ENCODE data around the gene NUP153. TPM values are rescaled to one million over a fixed set of nuclear protein-coding genes. Genes with fewer than 3 reads are reported as not detected.

Gene NUP153
- total and polyA plus RNA-seq, 7 donors: 6.6 to 31.4 (median 30.0) TPM

- Histone ChIP-seq H3K4me1 (peaks cover 0 to 63% (median 50%) of the 10 kb centered on the region in 4 donors), H3K9me3 (no peaks in the 10 kb centered on the region), H3K36me3 (no peaks in the 10 kb centered on the region), H3K4me3 (no peak overlapping the region), H3K27ac (peak overlapping the region in 2 of 4 donors; percentile 17 to 99), H3K27me3 (no peaks in the 10 kb centered on the region)
- intact Hi-C loops (cut with DNase I): loop anchor here (10.0 kb wide), 3 partner anchors 226 to 1366 kb away; partner anchors contain the start of genes KDM1B and TPMT
- WGBS, 2 donors: 84 to 88% methylated on average over 14 of the region's 14 CpGs
- DNase-seq: no peak
- TF ChIP-seq EP300 (IDR thresholded peaks at IDR 0.05) (no peak), CTCF (IDR thresholded peaks at IDR 0.05) (no peak), POLR2A (IDR thresholded peaks at IDR 0.05) (no peak), POLR2AphosphoS5 (IDR thresholded peaks at IDR 0.05) (no peak)
These were observed 6.0 kb downstream of the NUP153 start for GRCh38 chr6:17700421-17701416.

- Histone ChIP-seq H3K36me3 (peaks cover 0 to 12% (median 0%) of the 10 kb centered on the region in 4 donors), H3K4me1 (peaks cover 0 to 22% (median 7%) of the 10 kb centered on the region in 4 donors), H3K9me3 (no peaks in the 10 kb centered on the region), H3K27me3 (no peaks in the 10 kb centered on the region), H3K27ac (no peak overlapping the region), H3K4me3 (no peak overlapping the region)
- 93 to 94% methylated on average over 4 of the region's 4 CpGs for WGBS, 2 donors
- DNase-seq: no peak
- intact Hi-C loops (cut with DNase I): no loop called here
- TF ChIP-seq EP300 (IDR thresholded peaks at IDR 0.05): no peak
- TF ChIP-seq POLR2A (IDR thresholded peaks at IDR 0.05): no peak
- TF ChIP-seq POLR2AphosphoS5 (IDR thresholded peaks at IDR 0.05): no peak
- TF ChIP-seq CTCF (IDR thresholded peaks at IDR 0.05): no peak
These were observed 14.7 kb downstream of the NUP153 start for GRCh38 chr6:17691925-17692538.

- 91 to 96% methylated on average over 2 of the region's 2 CpGs for WGBS, 2 donors
- intact Hi-C loops (cut with DNase I): no loop called here
- no peak overlapping the region for H3K4me3 ChIP-seq
These were observed 18.2 kb downstream of the NUP153 start for GRCh38 chr6:17688481-17688880.

GRCh38 chr6:17687136-17687535 lies 19.6 kb downstream of the NUP153 start:
- H3K27ac ChIP-seq: no peak overlapping the region
- no peak for DNase-seq
- intact Hi-C loops (cut with DNase I): no loop called here
- WGBS, 2 donors: 69 to 93% methylated on average over 1 of the region's 1 CpG
- no peaks in the 10 kb centered on the region for H3K27me3 ChIP-seq
- no peak overlapping the region for H3K4me3 ChIP-seq
- no peaks in the 10 kb centered on the region for H3K9me3 ChIP-seq
- peaks cover 0 to 16% (median 5%) of the 10 kb centered on the region in 4 donors for H3K4me1 ChIP-seq
- H3K36me3 ChIP-seq: peaks cover 0 to 26% (median 3%) of the 10 kb centered on the region in 4 donors
- TF ChIP-seq EP300 (IDR thresholded peaks at IDR 0.05) (no peak), POLR2A (IDR thresholded peaks at IDR 0.05) (no peak), POLR2AphosphoS5 (IDR thresholded peaks at IDR 0.05) (no peak)

More at GRCh38 chr6:17688481-17688880, 18.2 kb downstream of the NUP153 start:
- Histone ChIP-seq H3K27me3 (no peaks in the 10 kb centered on the region), H3K4me1 (peaks cover 0 to 16% (median 8%) of the 10 kb centered on the region in 4 donors), H3K9me3 (no peaks in the 10 kb centered on the region), H3K36me3 (peaks cover 0 to 26% (median 2%) of the 10 kb centered on the region in 4 donors), H3K27ac (no peak overlapping the region)
- TF ChIP-seq POLR2AphosphoS5 (IDR thresholded peaks at IDR 0.05) (no peak), EP300 (IDR thresholded peaks at IDR 0.05) (no peak), POLR2A (IDR thresholded peaks at IDR 0.05) (no peak), CTCF (IDR thresholded peaks at IDR 0.05) (no peak)
- DNase-seq: no peak

- no peak for DNase-seq
- no peak overlapping the region for H3K4me3 ChIP-seq
- TF ChIP-seq POLR2AphosphoS5 (IDR thresholded peaks at IDR 0.05) (no peak), CTCF (IDR thresholded peaks at IDR 0.05) (no peak), EP300 (IDR thresholded peaks at IDR 0.05) (no peak), POLR2A (IDR thresholded peaks at IDR 0.05) (no peak)
- intact Hi-C loops (cut with DNase I): no loop called here
- H3K9me3 ChIP-seq: no peaks in the 10 kb centered on the region
- no peak overlapping the region for H3K27ac ChIP-seq
- H3K4me1 ChIP-seq: peaks cover 0 to 15% (median 6%) of the 10 kb centered on the region in 4 donors
- peaks cover 0 to 26% (median 3%) of the 10 kb centered on the region in 4 donors for H3K36me3 ChIP-seq
- 95 to 99% methylated on average over 1 of the region's 1 CpG for WGBS, 2 donors
- no peaks in the 10 kb centered on the region for H3K27me3 ChIP-seq
These were observed 22.6 kb downstream of the NUP153 start for GRCh38 chr6:17684134-17684533.

All from sigmoid colon (tissue), 7 donors.